GM10847 (cell line): Measurements from ENCODE around the gene RAC2.

Experiments used
- POLR2A ChIP-seq: IDR thresholded peaks from 2 replicates; pipeline ENCODE4 v1.6.1; 2011; ENCODE audit not compliant: insufficient read length; ENCODE audit errors: extremely low read depth

The RAC2 gene

DNA sequence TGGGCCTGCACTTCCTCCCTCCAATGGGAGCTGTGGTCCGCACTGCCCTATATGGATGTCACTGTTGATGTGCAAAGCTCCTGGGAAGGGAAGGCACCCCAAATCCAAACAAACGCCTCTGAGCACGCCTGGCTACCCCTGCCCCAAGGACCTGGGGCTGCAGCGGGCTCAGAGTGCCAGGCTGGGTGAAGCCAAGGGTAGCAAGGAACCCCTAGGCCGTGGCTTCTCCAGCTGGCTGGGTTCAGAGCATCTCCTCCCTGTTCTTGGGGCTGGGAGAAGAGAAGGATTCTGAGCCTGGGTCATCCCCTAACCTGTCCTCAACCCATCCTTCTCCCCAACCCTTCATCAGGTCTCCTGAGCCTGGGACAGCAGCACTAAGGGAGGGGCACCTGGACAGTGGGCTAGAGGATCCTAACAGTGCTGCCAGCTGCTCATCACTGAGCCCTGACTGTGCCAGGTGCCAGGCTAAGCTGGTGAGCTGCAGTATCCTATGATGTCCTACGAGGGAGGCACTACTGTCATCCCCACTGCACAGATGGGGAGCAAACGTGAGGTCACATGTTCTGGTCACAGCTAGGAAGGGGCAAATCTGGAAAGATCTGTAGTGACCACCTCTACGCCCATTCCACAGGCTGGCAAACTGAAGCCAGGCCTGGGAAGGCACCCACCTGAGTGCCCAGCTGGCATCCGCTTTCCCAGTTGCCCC lies 34.8 kb downstream of the RAC2 start:
- no peak for TF ChIP-seq POLR2A

DNA sequence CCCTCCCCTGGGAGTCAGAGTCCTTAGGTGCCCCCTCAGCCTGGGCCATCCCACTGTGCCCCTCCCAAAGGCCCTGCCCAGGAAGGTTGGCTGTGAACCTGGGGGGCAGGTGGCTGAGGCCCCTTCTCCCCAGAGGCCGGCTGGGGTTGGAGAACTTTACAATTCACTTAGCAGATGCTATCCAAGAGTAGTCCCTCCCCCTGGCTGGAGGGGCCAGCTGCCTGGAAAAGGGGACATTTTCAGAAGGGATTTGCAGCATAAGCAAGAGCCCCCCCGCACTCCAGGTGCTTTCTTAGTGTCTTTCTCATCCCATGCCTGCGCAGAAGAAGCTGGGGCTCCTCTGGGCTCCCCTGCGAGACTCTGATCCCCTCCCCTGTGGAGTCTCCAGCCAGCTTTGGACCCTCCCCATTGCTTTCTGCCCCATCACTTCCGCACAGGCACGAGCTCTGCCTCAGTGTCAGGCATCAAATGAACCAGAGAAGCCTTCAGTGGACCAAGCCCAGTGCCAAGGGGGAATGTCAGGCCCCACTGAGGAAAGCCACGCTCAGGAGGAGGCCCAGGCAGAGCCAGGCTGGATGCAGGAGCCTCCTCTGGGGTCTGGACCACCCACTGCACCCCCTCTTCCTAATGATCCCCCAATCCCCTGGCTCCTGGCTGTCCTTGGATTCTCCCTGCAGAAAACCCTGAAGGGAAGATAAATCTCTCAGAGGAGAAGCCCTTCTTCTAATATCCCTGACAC lies 35.5 kb downstream of the RAC2 start:
- TF ChIP-seq POLR2A = no peak

DNA sequence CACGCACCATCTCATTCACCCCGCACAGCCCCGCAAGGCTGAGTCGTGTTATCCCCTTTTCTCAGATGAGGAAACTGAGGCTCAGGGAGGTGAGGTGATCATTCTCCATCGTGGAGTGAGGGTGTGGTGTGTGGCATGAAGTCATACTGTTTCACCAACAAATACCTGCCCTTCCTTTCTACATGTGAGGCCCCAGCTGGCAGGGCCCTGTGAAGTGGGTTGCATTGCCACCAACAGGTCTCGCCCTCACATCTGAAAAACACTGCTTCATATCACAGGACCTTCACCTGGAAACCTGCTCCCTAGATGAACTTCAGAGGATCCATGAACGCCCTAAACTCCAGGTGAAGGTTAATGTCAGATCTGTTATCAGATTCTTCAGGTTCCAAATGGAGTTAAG lies 36.1 kb downstream of the RAC2 start:
- TF ChIP-seq POLR2A = no peak

DNA sequence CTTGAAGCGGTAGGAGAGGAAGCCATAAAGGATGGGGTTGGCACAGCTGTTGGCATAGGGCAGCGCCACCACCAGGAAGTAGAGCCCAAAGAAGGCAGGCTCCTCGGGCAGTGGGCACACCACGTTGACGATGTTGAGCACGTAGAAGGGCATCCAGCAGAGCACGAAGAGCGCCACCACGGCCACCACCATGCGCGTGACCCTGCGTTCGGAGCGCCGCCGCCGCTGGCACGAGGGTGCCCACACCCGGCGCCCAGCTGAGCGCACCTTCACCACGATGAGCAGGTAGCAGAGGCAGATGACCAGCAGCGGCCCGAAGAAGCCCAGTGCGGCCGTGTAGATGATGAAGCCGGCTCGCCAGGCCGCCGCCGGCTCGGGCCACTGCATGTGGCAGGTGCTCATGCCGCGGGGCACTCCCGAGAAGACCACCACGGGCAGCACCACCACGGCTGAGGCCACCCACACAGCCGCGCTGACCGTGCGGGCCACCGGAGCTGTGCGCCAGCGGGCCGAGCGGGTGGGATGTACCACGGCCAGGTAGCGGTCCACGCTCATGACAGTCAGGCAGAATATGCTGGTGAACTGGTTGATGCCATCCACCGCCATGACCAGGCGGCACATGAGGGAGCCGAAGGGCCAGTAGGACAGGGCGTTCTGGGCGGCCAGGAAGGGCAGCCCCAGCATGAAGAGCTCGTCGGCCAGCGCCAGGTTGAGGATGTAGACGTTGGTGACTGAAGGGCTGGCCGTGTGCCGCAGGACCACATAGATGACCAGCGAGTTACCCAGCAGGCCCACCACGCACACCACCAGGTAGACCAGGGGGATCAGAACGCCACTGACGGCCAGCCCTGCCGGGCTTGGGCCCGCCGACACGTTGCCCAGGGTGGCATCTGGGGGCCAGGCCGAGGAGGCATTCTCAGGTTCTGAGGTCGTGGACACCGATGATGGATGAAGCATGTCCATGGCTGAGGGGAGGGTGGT lies 36.9 kb downstream of the RAC2 start:
- TF ChIP-seq POLR2A = no peak

DNA sequence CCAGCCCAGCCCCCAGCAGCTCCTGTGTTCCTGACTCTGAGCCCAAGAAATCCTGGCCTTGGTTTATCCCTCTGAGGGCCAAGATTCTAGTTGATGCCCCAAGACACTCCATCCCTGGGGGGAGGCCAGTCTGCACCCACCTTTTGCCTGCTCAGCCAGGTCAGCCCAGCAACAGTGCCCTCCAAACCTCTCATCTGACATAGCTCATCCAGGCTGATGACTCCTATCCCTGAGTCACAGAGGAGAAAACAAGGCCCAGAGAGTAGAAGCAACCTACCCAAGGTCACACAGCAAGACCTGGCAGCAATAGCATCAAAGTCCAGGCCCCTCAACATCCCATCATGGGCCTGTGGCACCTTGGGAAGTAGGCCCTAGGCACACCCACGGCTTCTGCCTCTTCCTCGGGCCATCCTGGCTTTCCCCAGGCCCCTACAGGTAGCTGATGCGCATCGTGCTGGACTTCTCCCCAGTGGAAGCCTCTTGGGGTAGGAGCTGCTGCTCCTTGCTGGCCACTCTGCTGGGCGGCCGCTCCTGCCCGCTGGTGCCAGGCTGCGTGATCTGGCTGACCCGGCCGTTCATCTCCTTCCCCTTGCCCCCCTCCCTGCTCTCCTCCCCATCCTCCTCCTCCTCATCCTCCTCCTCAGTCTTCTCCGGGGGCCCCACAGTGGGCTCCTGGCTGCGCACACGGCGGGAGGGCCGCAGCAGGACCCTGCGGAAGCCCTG lies 37.8 kb downstream of the RAC2 start:
- no peak for TF ChIP-seq POLR2A

DNA sequence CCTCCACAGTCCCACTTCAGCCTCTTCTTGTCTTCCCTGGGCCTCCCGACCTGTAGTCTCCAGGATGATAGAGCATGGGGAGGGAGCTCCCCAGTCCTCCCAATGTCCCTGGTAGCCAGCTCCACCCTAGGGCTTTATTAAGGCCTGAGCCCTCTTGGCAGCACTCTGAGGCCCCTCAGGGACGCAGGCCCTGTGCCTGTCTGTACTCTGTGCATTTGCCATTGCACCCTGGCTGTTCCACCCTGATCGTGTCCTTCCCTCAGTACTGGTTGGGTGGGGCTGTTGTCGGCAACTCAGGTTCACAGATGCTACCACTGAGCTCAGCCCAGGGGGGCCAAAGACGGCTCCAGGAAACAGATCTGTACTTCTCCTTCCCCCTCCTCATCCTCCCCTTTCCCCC lies 39.0 kb downstream of the RAC2 start:
- no peak for TF ChIP-seq POLR2A

DNA sequence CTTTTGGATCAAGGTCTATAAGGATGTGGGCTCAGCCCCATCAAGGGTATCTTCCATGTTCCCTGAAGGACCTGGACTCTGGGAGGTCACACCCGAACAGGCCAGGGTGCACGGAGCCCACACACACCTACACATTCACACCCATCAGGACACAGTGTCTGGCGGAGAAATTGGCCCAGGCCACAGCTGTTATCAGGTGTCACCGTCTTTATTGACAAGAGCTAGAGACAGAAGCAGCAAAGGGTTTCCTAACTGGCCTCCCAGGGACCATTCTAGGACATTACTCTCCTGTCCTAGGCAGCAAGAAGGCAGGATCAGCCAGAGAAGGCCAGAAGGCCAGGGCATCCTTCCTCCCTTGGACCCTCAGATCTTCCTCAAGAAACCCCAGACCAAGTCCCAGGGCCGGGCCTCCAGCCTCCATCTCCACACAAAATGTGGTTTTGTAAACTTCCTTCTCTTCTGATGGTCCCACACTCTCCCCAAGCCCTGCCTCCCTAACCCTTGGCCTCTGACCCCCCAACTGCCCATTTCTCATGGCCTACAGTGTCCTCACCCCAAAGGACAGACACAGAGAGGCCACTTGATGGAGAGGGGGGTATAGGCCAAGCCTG lies 39.9 kb downstream of the RAC2 start:
- no peak for TF ChIP-seq POLR2A

DNA sequence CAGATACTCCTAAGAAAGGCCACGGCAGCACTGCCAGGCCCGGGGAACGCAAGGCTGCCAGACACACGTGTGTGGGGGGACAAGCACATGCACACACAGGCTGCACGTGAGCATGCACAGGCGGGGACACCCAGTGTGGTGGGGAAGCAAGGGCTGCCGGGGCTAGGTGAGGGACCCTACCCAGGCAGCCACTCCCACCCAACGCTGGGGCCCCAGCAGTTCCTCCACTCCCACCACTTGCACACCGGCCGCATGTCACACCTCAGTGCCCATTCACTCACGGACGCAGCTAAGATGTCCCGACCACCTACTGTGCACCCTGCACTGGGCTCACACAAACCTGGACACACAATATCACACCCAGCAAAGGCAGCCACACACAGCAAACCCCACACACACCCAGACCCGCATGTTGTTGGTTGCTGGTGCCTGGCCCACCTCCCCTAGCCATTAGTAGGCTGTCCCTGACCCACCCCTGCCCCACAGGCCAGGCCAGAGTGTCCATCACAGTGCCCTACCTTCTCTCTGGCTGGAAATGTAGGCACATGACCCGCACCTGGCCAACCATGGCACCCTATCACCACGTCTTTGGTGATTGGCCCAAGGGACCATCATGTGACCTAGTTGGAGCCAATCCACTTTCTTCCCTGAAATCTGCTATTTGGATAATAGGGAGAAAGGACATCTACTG lies 40.6 kb downstream of the RAC2 start:
- TF ChIP-seq POLR2A = no peak

DNA sequence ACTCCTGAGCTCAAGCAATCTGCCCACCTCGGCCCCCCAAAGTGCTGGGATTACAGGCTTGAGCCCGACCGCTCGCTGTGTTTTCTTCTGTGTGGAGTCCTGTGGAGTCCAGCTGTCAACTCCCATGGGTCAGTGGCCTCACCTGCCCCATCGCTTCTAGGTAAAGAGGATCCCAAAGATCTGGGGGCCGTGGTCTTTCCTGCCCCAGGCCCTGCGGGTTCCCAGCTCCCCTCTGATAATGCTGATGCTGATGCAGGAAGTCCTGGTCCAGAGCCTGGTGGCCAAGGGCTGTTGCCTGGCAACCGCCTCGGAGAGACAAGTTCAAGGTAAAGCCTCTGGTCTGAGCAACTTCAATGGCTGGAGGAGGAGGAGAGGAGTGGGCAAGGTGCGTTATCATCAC lies 41.4 kb downstream of the RAC2 start:
- TF ChIP-seq POLR2A = no peak

DNA sequence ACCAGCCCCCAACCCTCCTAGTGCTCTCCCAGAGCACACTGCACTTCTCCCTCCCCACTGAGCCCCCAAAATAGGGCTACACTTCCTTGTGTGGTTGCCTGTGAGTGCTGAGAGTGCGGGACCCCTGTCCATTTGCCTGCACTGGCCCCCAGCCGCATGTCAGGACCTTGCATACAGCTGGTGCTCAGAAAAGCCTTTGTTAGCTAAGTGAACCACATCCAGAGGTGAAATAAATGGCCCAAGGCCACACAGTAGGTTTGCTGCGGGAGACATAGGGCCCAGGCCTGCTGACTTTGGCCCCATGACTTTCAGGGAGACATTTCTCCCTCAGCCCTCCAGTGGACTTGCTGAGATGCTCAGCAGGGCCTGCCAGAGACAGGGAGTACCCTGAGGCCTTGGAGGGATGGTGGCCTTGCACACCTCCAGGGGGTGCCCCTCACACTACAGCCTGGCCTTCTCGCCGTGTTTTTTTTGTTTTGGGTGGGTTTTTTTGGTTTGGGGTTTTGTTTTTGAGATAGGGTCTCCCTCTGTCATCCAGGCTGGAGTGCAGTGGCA lies 42.0 kb downstream of the RAC2 start:
- no peak for TF ChIP-seq POLR2A

DNA sequence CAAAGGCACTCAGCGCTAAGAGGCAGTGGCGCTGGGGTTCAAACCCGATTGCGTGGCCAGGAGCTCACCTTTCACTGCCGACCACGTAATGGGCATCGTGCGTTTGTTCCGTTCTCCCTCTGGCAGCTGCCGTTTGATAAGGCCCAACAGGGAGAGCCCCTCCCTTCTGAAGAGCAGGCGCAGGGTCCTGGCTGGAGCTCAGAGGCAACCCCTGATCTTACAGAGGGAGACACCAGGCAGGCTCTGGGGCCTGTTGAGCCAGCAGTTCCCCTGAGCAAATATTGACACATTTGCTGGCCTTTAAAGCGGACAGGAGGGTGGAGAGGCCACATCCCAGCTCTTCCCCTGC lies 44.3 kb downstream of the RAC2 start:
- no peak for TF ChIP-seq POLR2A

DNA sequence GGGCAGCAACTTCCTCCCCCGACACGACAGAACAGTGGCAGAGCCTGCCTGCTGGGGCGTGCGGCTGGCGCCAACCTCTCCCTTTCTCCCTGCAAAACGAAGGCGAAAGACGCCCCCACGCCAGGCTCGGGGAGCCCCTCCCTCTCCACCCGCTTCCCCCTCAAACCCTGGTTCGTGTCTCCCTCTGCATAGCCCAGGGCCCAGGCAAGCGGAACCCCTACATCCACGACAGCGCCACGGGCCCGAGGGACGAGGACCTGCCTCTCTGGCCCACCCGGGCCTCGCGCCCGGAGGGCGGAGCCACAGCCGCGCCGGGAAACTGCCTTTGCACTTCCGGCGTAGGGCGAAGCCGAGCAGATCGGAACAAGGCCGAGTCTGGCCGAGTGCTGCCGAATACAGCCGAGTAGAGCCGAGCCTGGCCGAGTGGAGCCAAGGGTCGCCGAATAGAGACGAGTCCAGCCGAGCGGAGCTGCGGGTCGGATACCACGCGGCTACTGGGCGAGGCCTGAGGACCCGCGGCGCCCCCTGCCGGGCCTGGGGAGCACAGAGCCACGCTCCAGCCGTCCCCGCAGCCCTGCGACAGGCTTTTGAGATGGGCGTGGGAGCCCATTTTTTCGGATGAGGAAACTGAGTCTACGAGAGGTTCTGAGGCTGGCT lies 44.8 kb downstream of the RAC2 start:
- peak; percentile 92 for TF ChIP-seq POLR2A

DNA sequence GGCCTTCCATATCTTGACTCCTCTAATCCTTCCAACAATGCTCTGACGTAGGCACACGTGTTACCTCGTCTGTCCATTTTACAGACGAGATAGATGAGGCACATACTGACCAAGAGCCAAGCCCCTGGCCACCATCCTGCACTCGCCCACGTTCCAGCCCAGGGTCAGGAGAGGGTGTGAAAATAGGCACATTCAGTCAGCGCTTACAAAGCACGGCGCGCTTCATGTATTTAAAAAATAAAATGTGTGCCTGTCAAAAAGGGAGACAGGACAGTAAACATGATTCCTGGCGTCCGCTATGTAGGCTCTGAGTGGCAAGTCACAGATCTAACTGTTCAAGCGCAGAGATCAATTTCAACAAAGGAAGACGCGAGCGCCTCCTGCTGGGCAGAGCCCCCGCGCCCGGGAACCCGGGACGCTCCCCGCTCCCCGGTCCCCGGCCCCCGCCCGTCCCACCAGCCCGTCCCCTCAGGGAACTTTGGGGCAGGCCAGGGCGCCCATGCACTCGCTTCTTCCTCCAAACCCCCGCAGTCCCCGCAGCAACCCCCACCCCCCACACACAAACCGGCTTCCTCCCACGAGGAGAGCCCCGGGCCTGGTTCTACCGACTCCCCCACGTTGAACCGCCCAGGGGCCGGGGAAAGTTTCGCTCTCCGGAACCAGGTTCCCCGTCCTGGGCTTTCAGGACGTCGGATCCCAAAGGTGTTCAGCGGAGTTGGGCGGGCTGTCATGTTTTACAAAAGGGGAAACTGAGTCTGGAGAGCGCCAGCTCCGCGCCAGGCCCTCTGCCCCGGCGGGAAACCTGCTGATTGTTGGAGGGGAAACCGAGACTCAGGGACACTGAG lies 45.6 kb downstream of the RAC2 start:
- no peak for TF ChIP-seq POLR2A
